Mesothelial cell of epicardium (in vitro differentiated cells): ENCODE measurements around the gene EIF3F. TPM values are rescaled to one million over a fixed set of nuclear protein-coding genes. Genes with fewer than 3 reads are reported as not detected.

ENCODE experiments used
- DNase-seq, 2 experiments: peaks; one replicate each; pipeline ENCODE4 v3.0.0; 2021; ENCODE audit warnings: low spot score in 2 of 2; ENCODE audit not compliant: unreplicated experiment in 2 of 2
- H3K27ac Mint-ChIP-seq: 2 replicates; pipeline ENCODE4 v1.8.0; 2021; ENCODE audit warnings: mixed read lengths
- H3K27me3 Mint-ChIP-seq: 2 replicates; pipeline ENCODE4 v1.8.0; 2021; ENCODE audit warnings: low read depth, mixed read lengths
- H3K36me3 Mint-ChIP-seq: 2 replicates; pipeline ENCODE4 v1.8.0; 2021; ENCODE audit warnings: mixed read lengths
- H3K4me1 Mint-ChIP-seq: 2 replicates; pipeline ENCODE4 v1.8.0; 2021; ENCODE audit warnings: mixed read lengths
- H3K4me3 Mint-ChIP-seq: 2 replicates; pipeline ENCODE4 v1.8.0; 2021; ENCODE audit warnings: mild to moderate bottlenecking, moderate library complexity, mixed read lengths
- H3K9me3 Mint-ChIP-seq: 2 replicates; pipeline ENCODE4 v1.8.0; 2021; ENCODE audit warnings: mixed read lengths
- total RNA-seq: library from RNA; stranded (reverse); gene quantifications from 3 replicates; pipeline ENCODE4 v1.2.1, GENCODE V29; 2021
- TF ChIP-seq, protein P1 (sequence below): fragments of 200-600 bp; sonication (generic); IDR thresholded peaks from one replicate; pipeline ENCODE4 v1.5.0; 2021; ENCODE audit warnings: antibody characterized with exemption; ENCODE audit not compliant: unreplicated experiment

Gene EIF3F
- total RNA-seq, 1 donor from 2014 or later: 357 TPM

DNA sequence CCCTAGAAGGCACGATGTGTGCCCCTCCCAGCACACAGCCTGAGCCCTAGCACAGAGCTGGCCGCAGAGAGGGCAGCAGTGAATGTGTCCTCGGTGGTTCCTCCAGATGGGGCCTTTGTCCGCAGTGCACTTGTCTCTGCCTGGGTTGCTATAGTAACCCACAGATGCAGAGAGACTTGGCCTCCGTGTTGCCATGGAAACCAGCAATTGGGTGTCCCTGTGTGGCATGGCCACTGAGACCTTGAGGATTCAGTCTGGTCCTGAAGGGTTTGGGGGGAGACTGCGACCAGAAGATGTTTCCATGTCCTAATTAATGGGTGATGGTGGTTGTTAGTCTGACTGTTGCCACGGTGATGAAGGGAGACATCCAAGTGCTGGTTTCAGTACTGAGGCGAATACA, 51.3 kb downstream of the EIF3F start:
- Mint-ChIP-seq H3K9me3 (peaks cover 7% of the 10 kb centered on the region), H3K27me3 (peaks cover 34% of the 10 kb centered on the region), H3K4me1 (peaks cover 17% of the 10 kb centered on the region), H3K36me3 (no peaks in the 10 kb centered on the region), H3K27ac (no peak overlapping the region), H3K4me3 (no peak overlapping the region)
- TF ChIP-seq, protein P1, sequence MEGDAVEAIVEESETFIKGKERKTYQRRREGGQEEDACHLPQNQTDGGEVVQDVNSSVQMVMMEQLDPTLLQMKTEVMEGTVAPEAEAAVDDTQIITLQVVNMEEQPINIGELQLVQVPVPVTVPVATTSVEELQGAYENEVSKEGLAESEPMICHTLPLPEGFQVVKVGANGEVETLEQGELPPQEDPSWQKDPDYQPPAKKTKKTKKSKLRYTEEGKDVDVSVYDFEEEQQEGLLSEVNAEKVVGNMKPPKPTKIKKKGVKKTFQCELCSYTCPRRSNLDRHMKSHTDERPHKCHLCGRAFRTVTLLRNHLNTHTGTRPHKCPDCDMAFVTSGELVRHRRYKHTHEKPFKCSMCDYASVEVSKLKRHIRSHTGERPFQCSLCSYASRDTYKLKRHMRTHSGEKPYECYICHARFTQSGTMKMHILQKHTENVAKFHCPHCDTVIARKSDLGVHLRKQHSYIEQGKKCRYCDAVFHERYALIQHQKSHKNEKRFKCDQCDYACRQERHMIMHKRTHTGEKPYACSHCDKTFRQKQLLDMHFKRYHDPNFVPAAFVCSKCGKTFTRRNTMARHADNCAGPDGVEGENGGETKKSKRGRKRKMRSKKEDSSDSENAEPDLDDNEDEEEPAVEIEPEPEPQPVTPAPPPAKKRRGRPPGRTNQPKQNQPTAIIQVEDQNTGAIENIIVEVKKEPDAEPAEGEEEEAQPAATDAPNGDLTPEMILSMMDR: no peak
- no peak for DNase-seq

DNA sequence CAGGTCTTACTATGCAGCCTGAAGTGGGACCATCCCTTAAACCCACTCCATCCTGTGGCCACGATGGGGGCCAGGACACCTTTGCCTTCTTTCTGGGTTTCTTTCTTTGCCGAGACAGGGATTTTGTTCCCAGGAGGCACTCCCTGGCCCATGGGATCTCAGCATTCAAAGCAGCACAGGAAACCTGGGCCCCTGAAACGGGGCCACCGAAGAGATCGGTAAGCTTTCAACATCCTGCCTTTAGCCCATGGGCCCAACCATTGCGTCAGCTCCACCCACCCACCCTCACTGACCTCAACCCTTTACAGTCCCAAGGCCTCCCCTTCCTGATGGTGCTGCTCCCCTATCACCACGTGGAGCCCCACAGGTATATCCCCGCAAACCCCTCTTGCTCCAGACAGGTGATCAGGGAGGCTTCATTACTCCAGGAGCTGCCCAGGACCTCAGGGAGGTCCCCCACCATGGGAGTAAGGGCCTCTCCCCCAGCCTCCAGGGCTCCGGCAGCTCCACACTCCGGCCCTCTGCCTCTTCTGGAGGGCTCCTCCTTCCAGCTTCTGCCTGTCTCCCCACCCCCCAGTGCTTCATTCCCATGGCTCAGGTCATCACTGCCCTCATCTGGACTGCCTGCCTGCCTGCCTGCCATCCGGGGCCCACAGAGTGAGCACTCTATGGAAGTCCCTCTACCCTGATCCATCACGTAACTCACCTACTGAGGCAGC, 51.8 kb downstream of the EIF3F start:
- TF ChIP-seq, protein P1: no peak

DNA sequence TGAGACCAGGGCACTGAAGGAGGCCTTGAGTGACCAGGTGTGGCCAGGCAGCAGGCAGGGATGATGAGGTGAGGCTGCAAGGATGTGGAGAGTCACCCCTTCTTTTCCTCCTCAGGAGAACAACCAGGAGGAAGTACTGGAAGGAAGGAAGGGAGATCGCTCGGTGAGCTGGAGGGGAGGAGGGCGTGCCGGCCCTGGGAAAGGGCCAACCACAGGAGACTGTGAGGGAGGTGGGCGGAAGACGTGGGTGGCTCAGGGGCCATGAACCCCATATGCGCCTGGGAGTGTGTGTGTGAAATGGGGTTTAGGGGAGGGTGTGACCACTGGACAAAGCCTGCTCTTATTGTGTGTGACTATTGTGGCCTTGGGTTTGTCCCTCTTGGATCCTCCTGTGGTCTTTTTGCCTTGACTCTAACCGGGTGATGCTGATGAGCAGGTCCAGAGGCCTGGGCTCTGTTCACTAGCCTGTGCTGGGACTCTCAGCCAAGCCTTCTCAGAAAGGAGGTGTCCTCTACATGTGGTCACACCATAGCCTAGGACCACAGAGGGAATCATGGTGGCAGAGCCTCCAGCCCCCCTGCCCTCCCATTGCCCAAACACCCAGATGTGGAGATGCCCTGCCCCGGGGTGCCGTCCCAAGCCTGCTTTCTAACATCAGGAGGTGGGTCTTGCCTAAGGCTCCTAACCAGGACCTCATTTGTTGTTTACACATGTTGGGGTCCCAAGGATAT, 52.6 kb downstream of the EIF3F start:
- peaks cover 7% of the 10 kb centered on the region for H3K9me3 Mint-ChIP-seq
- H3K27ac Mint-ChIP-seq: no peak overlapping the region
- TF ChIP-seq, protein P1: no peak
- peaks cover 9% of the 10 kb centered on the region for H3K4me1 Mint-ChIP-seq
- DNase-seq: no peak
- no peak overlapping the region for H3K4me3 Mint-ChIP-seq
- H3K36me3 Mint-ChIP-seq: no peaks in the 10 kb centered on the region
- peaks cover 46% of the 10 kb centered on the region for H3K27me3 Mint-ChIP-seq

More for the DNA sequence above, 51.8 kb downstream of the EIF3F start:
- peaks cover 13% of the 10 kb centered on the region for H3K4me1 Mint-ChIP-seq
- peaks cover 40% of the 10 kb centered on the region for H3K27me3 Mint-ChIP-seq
- no peak overlapping the region for H3K4me3 Mint-ChIP-seq
- no peak overlapping the region for H3K27ac Mint-ChIP-seq
- H3K36me3 Mint-ChIP-seq: no peaks in the 10 kb centered on the region
- DNase-seq: peak in 1 of 2 experiments; percentile 27
- H3K9me3 Mint-ChIP-seq: peaks cover 7% of the 10 kb centered on the region

DNA sequence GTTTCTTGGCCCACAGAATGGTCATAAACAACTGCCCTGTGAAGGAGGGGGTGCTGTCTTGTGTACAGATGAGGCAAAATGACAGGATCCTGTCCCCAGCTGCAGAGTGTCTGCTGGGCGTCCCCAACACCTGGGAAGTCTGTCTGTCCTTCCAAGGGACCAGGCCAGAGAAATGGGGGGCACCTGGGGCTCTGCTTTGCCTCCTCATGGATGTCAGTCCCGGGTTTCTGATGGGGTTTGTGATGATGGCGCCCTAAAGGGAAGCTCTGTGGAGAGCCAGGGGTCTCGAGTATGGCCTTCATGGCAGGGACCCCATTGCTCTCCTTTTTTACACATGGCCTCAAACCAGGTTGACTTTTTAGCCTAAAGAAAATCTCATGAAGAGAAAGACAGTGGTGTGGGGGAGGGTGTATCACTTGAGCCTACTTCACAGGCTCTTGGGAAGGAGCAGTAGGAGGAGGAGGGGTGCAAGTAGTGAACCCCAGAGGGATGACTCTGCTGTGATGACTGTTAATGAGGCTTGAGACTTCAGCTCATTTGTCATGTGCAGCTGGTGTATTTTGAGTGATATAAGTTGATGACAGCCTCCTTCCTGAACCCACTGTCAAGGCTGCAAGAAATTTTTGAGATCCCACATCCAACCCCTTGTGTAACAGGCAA, 53.3 kb downstream of the EIF3F start:
- no peak overlapping the region for H3K4me3 Mint-ChIP-seq
- TF ChIP-seq, protein P1: no peak
- no peaks in the 10 kb centered on the region for H3K36me3 Mint-ChIP-seq

DNA sequence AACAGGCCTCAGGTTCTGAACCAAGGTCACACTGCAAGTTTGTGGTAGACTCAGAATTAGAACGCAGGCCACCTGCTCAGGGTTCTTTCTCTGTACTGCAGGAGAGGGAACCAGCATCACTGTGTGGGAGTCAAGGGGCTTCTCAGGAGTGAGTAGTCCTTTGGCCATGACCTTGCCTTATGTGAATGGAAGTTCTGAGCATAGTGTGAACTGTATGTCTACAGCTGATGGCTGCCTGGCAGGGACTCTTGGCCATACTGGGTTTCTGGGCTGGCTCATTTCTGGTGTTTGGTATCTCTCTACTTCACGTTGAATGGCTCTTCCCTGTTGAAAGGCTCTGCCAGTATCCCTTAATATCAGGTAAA, 53.8 kb downstream of the EIF3F start:
- H3K27ac Mint-ChIP-seq: no peak overlapping the region
- DNase-seq: no peak
- TF ChIP-seq, protein P1: no peak
- no peaks in the 10 kb centered on the region for H3K4me1 Mint-ChIP-seq
- H3K4me3 Mint-ChIP-seq: no peak overlapping the region
- H3K36me3 Mint-ChIP-seq: no peaks in the 10 kb centered on the region
- peaks cover 7% of the 10 kb centered on the region for H3K9me3 Mint-ChIP-seq
- peaks cover 52% of the 10 kb centered on the region for H3K27me3 Mint-ChIP-seq

More for the DNA sequence above, 53.3 kb downstream of the EIF3F start:
- Mint-ChIP-seq H3K27ac (no peak overlapping the region), H3K27me3 (peaks cover 52% of the 10 kb centered on the region), H3K4me1 (peaks cover 3% of the 10 kb centered on the region), H3K9me3 (peaks cover 7% of the 10 kb centered on the region)
- no peak for DNase-seq
